HG03280 (cell line): ENCODE measurements around the gene GPR135.

Experiments used
- ATAC-seq: cut with Tn5 transposase; IDR thresholded peaks from one replicate; pipeline ENCODE4 v1.9.1; 2021; ENCODE audit warnings: mild to moderate bottlenecking, moderate library complexity; ENCODE audit not compliant: unreplicated experiment

Gene GPR135

DNA sequence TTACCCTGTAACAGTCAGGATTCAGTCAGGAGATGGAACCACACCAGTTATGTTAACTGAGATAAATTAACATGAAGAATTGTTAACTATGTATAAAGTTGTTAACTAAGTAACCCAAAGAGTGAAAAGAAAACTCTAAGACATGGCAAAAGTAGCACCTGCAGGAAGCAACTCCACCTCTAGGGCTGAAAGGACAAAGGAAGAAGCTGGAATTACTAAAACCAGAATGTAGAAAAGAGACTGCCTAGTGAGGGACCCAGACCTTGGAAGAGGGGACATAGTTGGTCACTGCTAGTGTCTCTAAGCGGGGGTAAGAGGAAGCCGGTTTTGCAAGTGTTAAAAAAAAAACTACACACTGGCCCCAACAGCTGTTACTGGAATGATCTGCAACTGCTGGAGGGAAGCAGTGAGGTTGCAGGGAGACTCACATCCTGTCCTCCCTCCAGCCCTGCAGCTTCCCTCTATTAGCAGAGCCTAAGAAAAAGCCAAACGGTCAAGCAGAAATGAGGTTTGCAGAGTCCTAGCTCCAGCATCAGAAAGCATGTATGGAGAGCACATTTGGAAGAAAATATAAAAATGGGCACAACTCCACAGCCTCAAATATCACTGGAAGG is 39.8 kb downstream of the GPR135 start:
- ATAC-seq: no peak

DNA sequence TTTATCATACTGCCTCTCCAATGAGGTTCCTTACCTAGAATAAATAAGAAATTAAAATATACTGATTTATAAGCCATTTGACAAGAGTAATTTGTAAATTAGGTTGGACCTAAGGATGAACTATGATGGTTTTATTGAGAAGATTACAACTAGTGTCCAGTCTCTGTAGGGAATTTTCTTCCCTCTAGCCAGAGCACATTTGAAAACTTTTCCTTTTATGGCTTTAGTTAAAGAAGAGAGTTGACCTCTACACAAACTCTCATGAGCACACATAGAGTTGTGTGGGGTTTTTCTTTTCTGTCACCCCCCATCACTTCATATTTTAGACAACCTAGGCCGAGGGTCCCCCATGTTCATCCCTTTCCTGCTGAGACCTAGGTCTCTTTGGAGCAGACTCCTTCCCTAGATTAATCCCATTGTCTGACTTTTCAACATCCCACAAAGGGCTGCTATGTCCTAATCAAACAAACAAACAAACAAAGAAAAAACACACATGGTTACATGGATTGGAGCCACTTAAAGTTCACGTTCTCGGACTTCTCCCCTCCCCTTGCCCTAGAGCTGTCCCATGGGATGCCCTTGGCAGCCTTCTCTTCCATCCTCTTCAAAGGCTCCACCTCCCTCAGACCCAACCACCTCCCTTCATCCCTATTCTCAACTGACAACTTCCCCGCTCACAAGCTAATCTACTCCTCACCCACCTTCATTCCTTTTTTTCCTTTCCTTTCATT is 40.7 kb downstream of the GPR135 start:
- ATAC-seq: no peak

DNA sequence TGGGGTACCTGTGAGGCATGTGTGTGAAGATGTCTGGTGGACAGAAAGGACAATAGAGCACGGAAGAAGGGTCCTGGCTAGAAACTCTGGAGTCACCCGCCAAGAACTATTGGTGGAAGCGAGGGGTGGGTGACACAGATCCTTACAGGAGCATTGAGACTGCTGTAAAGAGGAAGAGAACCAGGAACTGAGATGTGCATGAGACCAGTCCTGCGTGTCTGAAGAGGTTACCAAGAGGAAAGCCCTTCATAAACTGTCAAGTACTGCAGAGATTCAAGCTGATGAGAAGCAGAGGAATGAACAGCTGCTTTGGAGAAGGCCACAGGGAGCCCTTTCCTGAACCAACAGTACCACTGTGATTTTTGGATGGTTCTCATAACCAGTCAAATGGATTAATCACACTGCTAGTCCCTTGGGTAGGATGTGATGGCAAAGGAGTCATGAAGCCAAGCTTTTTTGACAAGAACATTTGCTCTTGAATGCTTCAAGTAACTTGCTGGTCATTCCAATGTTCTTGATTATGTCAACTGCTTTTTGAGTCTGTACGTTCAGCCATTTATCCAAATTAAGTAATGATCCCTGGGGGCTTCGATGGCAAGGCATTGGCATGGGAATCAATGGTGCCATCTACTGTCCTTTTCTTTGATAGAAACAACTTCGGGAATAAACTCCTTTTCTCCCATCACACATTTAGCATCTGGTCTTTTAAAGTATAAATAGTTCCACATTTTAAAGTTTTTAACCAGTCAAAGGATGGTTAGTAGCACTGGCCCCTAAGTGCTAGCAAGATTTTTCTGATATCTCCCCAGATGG is 42.9 kb downstream of the GPR135 start:
- no peak for ATAC-seq

DNA sequence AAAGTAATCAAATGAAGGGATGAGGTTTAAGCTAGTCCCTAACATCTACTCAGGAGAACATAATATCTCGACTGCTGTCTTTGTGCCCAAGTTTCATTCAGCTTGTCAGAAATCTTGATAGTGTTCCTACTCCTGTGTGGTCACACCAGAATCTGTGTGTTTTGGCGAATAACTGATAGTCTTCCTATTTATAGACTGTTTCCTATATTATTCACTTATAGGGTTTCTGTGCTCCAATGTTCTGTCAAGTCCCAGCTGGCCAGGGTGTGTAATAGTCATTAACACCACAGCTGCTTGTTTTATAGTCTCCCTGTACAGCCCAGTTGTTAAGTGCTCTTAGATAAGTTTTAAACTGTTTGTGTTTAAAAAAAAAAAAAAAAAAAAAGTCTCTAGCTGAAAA is 45.9 kb downstream of the GPR135 start:
- ATAC-seq: no peak

DNA sequence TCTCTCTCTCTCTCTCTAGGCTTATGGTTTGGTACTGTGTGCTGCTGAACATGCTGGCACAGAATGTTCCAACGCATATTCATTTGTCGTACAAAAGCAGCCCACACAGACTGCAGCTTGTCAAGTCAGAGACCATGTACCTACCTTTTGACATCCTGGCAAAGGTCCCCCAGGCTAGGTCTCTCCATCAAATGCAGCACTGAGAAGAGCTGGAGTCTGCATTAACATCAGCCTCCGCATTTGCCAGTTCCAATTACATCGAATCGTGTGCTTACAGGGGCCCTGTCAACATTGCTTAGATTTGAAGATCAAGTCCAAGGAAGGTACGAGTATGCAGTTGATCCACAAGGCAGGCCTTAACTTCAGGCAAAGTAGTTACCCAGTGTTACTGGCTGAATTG is 47.9 kb downstream of the GPR135 start:
- ATAC-seq: no peak

DNA sequence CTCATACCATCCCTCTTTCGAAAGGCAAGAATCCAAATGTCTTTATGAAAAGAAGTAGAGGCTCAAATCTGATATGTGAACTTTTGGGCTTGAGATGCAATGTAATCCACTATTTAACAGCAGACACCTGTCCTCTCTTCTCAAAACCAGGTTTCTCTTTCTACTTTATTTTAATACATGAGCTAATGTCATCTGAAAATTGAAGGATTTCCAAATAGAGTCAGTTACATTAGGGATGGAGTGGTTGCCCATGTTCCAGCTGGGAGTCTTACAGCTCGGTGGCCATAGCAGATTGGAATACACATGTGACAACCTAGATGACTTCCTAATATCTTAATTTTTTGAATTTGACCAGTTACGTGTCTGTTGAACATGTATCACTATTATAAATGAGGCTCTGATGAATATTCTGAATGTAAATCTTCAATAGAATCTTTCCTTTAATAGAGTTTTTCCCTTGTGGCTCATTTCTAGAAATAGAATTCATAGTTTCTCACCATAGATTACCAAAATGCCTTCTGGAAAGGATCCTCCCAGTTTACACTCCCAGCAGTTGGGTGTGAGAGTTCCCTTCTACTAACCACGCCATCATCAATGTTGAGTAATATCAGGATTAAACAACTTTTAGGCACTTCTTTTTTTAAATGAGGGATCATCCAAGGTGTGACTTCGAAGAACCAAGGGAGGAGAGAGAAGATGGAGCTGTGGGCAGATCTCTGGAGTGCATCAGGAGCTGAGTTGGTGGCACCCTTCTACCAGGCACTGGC is 49.2 kb downstream of the GPR135 start:
- no peak for ATAC-seq
